H1 (cell line): ENCODE data around the gene ATAD3A. TPM values are rescaled to one million over a fixed set of nuclear protein-coding genes. Genes with fewer than 3 reads are reported as not detected.

Experiments
- CTCF ChIA-PET: fragments of 300-600 bp; sonication (Branson Sonifier 250); formaldehyde crosslinking; loops from one replicate; lab custom pipeline; 2021; ENCODE audit not compliant: partially characterized antibody; lab: Charles Lee
- POLR2A ChIA-PET: fragments of 300-600 bp; sonication (Branson Sonifier 250); formaldehyde crosslinking; loops from one replicate; lab custom pipeline; 2021; ENCODE audit warnings: inconsistent platforms; ENCODE audit not compliant: partially characterized antibody; lab: Charles Lee
- DNase-seq, 2 experiments: peaks; one replicate each; pipeline versions ENCODE4 v3.0.0 to v3.0.0-alpha.2; 2010 to 2022; ENCODE audit warnings: low spot score in 2 of 2, low read depth in 1 of 2, mixed read lengths in 1 of 2
- FAIRE-seq: peaks from 2 replicates; lab custom pipeline; 2011; peaks lifted over from hg19 to GRCh38; lab: Jason Lieb, UNC
- H2AFZ ChIP-seq: 2 replicates; pipeline ENCODE4 v1.8.1; 2012; ENCODE audit warnings: low read length, inconsistent platforms
- H2AK5ac ChIP-seq: 2 replicates; pipeline ENCODE4 v1.6.1; 2013; ENCODE audit warnings: low read depth, low read length
- H2BK120ac ChIP-seq: replicated peaks from 2 replicates; pipeline ENCODE3; 2013; ENCODE audit warnings: low read depth, low read length, inconsistent platforms
- H2BK12ac ChIP-seq: 2 replicates; pipeline ENCODE4 v1.6.1; 2013; ENCODE audit warnings: low read depth, low read length
- H2BK15ac ChIP-seq: 2 replicates; pipeline ENCODE4 v1.6.1; 2013; ENCODE audit warnings: low read length
- H2BK20ac ChIP-seq: 2 replicates; pipeline ENCODE4 v1.6.1; 2013; ENCODE audit warnings: low read length
- H2BK5ac ChIP-seq: 2 replicates; pipeline ENCODE4 v1.6.1; 2013; ENCODE audit warnings: low read depth, low read length
- H3K14ac ChIP-seq: 2 replicates; pipeline ENCODE4 v1.6.1; 2013; ENCODE audit warnings: inconsistent platforms; ENCODE audit not compliant: insufficient read length
- H3K18ac ChIP-seq: 2 replicates; pipeline ENCODE4 v1.6.1; 2013; ENCODE audit warnings: low read length; ENCODE audit errors: extremely low read depth
- H3K23ac ChIP-seq: 2 replicates; pipeline ENCODE4 v1.6.1; 2013; ENCODE audit warnings: inconsistent platforms; ENCODE audit not compliant: insufficient read length
- H3K23me2 ChIP-seq: 2 replicates; pipeline ENCODE4 v1.6.1; 2013; ENCODE audit warnings: low read depth, low read length
- H3K27ac ChIP-seq: 2 replicates; pipeline ENCODE4 v1.6.1; 2011; ENCODE audit warnings: low read depth, low read length, inconsistent platforms
- H3K27me3 ChIP-seq, 4 experiments: replicated peaks in 1 of 4; 1 replicate in 1 of 4; 2 replicates in 3 of 4; pipeline versions ENCODE4 v1.6.1 to v1.8.1; 2011 to 2013; ENCODE audit warnings: low read length in 3 of 4, mild to moderate bottlenecking in 3 of 4, inconsistent platforms in 2 of 4, mixed read lengths in 2 of 4, moderate library complexity in 1 of 4; ENCODE audit not compliant: control insufficient read depth in 3 of 4, insufficient read depth in 3 of 4; ENCODE audit errors: extremely low read depth in 1 of 4
- H3K36me3 ChIP-seq, 4 experiments: 2 replicates each; pipeline versions ENCODE4 v1.6.1 to v1.8.1; 2011 to 2013; ENCODE audit warnings: mild to moderate bottlenecking in 4 of 4, low read length in 3 of 4, moderate library complexity in 2 of 4, control low read depth in 1 of 4, inconsistent platforms in 1 of 4; ENCODE audit not compliant: insufficient read depth in 4 of 4, control insufficient read depth in 2 of 4
- H3K4ac ChIP-seq: replicated peaks from 2 replicates; pipeline ENCODE3; 2013; ENCODE audit warnings: low read length, low read depth, mixed read lengths, inconsistent platforms; ENCODE audit not compliant: insufficient read length
- H3K4me1 ChIP-seq, 4 experiments: replicated peaks in 1 of 4; 1 replicate in 1 of 4; 2 replicates in 3 of 4; pipeline versions ENCODE4 v1.6.1 to v1.8.1; 2011 to 2013; ENCODE audit warnings: low read length in 3 of 4, inconsistent platforms in 2 of 4, mixed read lengths in 1 of 4; ENCODE audit not compliant: insufficient read depth in 4 of 4, control insufficient read depth in 3 of 4
- H3K4me2 ChIP-seq, 2 experiments: 2 replicates each; pipeline versions ENCODE4 v1.6.1 to v1.8.1; 2011 to 2013; ENCODE audit warnings: low read depth in 2 of 2, low read length in 2 of 2, control low read depth in 1 of 2, inconsistent platforms in 1 of 2, mild to moderate bottlenecking in 1 of 2; ENCODE audit not compliant: insufficient read depth in 1 of 2
- H3K4me3 ChIP-seq, 4 experiments: fragments of 200-600, 300-600 bp in 1 of 4; sonication (generic), shearing (Covaris generic), sonication (Bioruptor Twin) in 1 of 4; 2 replicates each; pipeline versions ENCODE4 v1.5.1 to v1.8.1; 2011 to 2016; ENCODE audit warnings: low read length in 4 of 4, low read depth in 3 of 4, control low read depth in 2 of 4, inconsistent platforms in 2 of 4, mild to moderate bottlenecking in 2 of 4, mixed read lengths in 1 of 4, moderate library complexity in 1 of 4; ENCODE audit not compliant: insufficient read depth in 2 of 4; ENCODE audit errors: extremely low read depth in 1 of 4
- H3K56ac ChIP-seq: replicated peaks from 2 replicates; pipeline ENCODE3; 2013; ENCODE audit warnings: low read depth, mild to moderate bottlenecking, mixed read lengths, low read length, inconsistent platforms; ENCODE audit not compliant: insufficient read length
- H3K79me1 ChIP-seq: 2 replicates; pipeline ENCODE4 v1.6.1; 2013; ENCODE audit warnings: low read depth, low read length, control low read depth
- H3K79me2 ChIP-seq, 2 experiments: 2 replicates each; pipeline versions ENCODE4 v1.6.1 to v1.8.1; 2012 to 2013; ENCODE audit warnings: low read length in 2 of 2, mild to moderate bottlenecking in 2 of 2, inconsistent platforms in 1 of 2; ENCODE audit not compliant: insufficient read depth in 2 of 2, control insufficient read depth in 1 of 2
- H3K9ac ChIP-seq, 4 experiments: replicated peaks in 1 of 4; 1 replicate in 1 of 4; 2 replicates in 3 of 4; pipeline versions ENCODE4 v1.6.1 to v1.8.1; 2011 to 2013; ENCODE audit warnings: low read depth in 3 of 4, low read length in 3 of 4, control low read depth in 2 of 4, mild to moderate bottlenecking in 2 of 4, moderate library complexity in 2 of 4, inconsistent platforms in 1 of 4; ENCODE audit errors: extremely low read depth in 1 of 4
- H3K9me3 ChIP-seq, 2 experiments: 2 replicates each; pipeline versions ENCODE4 v1.6.1 to v1.8.1; 2012 to 2013; ENCODE audit warnings: mild to moderate bottlenecking in 2 of 2, moderate library complexity in 2 of 2, control low read depth in 1 of 2, inconsistent platforms in 1 of 2, low read depth in 1 of 2, low read length in 1 of 2, mixed read lengths in 1 of 2; ENCODE audit not compliant: insufficient read depth in 2 of 2
- H4K20me1 ChIP-seq, 2 experiments: replicated peaks in 1 of 2; 2 replicates each; pipeline versions ENCODE3 to v1.8.1; 2011 to 2013; ENCODE audit warnings: inconsistent platforms in 2 of 2, low read length in 2 of 2, mild to moderate bottlenecking in 1 of 2; ENCODE audit not compliant: insufficient read depth in 2 of 2, control insufficient read depth in 1 of 2
- H4K5ac ChIP-seq: 2 replicates; pipeline ENCODE4 v1.6.1; 2013; ENCODE audit warnings: low read length, low read depth, mixed read lengths, inconsistent platforms; ENCODE audit not compliant: insufficient read length
- H4K8ac ChIP-seq: 2 replicates; pipeline ENCODE4 v1.8.0; 2013; ENCODE audit warnings: mild to moderate bottlenecking, moderate library complexity, low read length, inconsistent platforms; ENCODE audit not compliant: insufficient read depth; ENCODE audit errors: extremely low read depth
- H4K91ac ChIP-seq: replicated peaks from 2 replicates; pipeline ENCODE3; 2013; ENCODE audit warnings: low read length, mixed read lengths, inconsistent platforms; ENCODE audit not compliant: insufficient read length
- ASH2L ChIP-seq: fragments of 200-600, 300-600 bp; sonication (generic); IDR thresholded peaks from one replicate; pipeline ENCODE4 v1.7.1; 2017; ENCODE audit warnings: low read length
- CEBPB ChIP-seq: IDR thresholded peaks from 2 replicates; pipeline ENCODE4 v1.6.1; 2012; ENCODE audit warnings: low read depth, low read length
- EGR1 ChIP-seq: IDR thresholded peaks from 2 replicates; pipeline ENCODE4 v1.6.1; 2011; ENCODE audit warnings: low read depth, low read length, borderline replicate concordance
- JUND ChIP-seq: IDR thresholded peaks from 2 replicates; pipeline ENCODE4 v1.6.1; 2011; ENCODE audit warnings: mild to moderate bottlenecking, improper control_type of control experiment, low read length
- NANOG ChIP-seq: IDR thresholded peaks from 2 replicates; pipeline ENCODE4 v1.6.1; 2011; ENCODE audit warnings: low read length, low read depth, mild to moderate bottlenecking, inconsistent platforms; ENCODE audit not compliant: insufficient read depth, poor library complexity, severe bottlenecking
- PHF8 ChIP-seq: fragments of 200-600 bp; sonication (generic); conservative IDR thresholded peaks from 2 replicates; pipeline ENCODE4 v1.7.1; 2012; ENCODE audit warnings: low read depth, mild to moderate bottlenecking, inconsistent platforms, low read length, moderate library complexity
- SP2 ChIP-seq: IDR thresholded peaks from 2 replicates; pipeline ENCODE4 v1.6.1; 2012; ENCODE audit warnings: mild to moderate bottlenecking, low read length, inconsistent platforms
- ZNF274 ChIP-seq: IDR thresholded peaks from 2 replicates; pipeline ENCODE4 v1.7.0; 2012; ENCODE audit warnings: low read length, borderline replicate concordance; ENCODE audit errors: extremely low read depth
- WGBS, 2 experiments: shearing (Covaris generic) in 1 of 2; methylation state at CpG; one replicate each; pipeline versions ENCODE4 v1.1.6 to v1.1.7; 2013 to 2015; ENCODE audit warnings: low lambda C conversion rate in 2 of 2, mixed read lengths in 2 of 2, inconsistent platforms in 1 of 2, low coverage in 1 of 2, missing lambda C conversion rate in 1 of 2; ENCODE audit not compliant: insufficient replicate concordance in 2 of 2, insufficient coverage in 1 of 2, insufficient read length in 1 of 2; ENCODE audit errors: extremely low coverage in 1 of 2, missing lambda C conversion rate in 1 of 2; 5-methylcytosine and 5-hydroxymethylcytosine counted together
- polyA plus RNA-seq, 7 experiments: library from polyadenylated mRNA; depleted of rRNA in 3 of 7; stranded (reverse) in 5 of 7; unstranded in 2 of 7; fragments of >200 nt in 5 of 7; fragments of 200-250 nt in 2 of 7; gene quantifications; 1 replicate in 5 of 7; 2 replicates in 1 of 7; 4 replicates in 1 of 7; pipeline versions ENCODE4 v1.2.1 to v1.2.3, GENCODE V29; 2011 to 2013; ENCODE audit warnings: missing spikeins in 2 of 7, mixed read lengths in 2 of 7
- total RNA-seq: library from RNA; stranded (reverse); fragmentation: NEBNext Ultra II Directional; extraction: Animal tissue kit (Norgen Biotek cat#: 25700); gene quantifications from 2 replicates; pipeline ENCODE4 v1.2.1, GENCODE V29; 2021
- TF ChIP-seq, protein P1 (sequence below): IDR thresholded peaks from 2 replicates; pipeline ENCODE4 v1.6.1; 2012; ENCODE audit warnings: inconsistent platforms
- TF ChIP-seq, protein P2 (sequence below): IDR thresholded peaks from 2 replicates; pipeline ENCODE4 v1.6.1; 2012; ENCODE audit warnings: inconsistent platforms

ATAD3A gene
- total and polyA plus RNA-seq, 2 of the 8 experiments (the other 6 are each of a cell fraction or from before 2014, with no cell fraction given) = 28.3 to 64.7 TPM

DNA sequence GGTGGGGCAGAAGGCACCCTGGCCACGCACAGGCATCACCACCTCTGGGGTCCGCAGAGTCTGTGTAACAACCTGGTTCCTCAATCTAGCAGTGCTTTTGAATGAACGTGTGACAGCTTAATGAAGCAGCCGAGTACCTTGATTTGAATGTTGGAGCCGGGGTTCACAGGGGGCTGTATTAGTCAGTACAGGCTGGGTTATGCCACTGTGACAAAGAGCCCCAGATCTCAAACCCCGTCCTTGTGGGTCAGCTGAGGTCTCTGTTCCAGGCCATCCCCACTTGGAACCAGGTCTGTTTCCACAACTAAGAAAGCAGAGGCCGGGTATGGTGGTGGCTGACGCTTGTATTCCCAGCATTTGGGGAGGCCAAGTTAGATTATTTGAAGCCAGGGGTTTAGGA lies 18.0 kb downstream of the ATAD3A start:
- ChIA-PET CTCF (interaction anchor here (1.5 kb wide), 1 partner anchor 25 kb away, joined by 3 read pairs; no protein-coding TSS in a partner anchor), POLR2A (interaction anchor here (0.6 to 1.7 kb wide), 5 partner anchors 9 to 92 kb away, joined by 3 to 9 read pairs (median 4); partner anchors contain the start of gene ATAD3A)
- H2BK12ac ChIP-seq = no peak overlapping the region
- no peak overlapping the region for H3K4me2 ChIP-seq
- H3K23me2 ChIP-seq = no peaks in the 10 kb centered on the region
- no peak overlapping the region for H4K5ac ChIP-seq
- H2AK5ac ChIP-seq = no peak overlapping the region
- H3K4me1 ChIP-seq = no peaks in the 10 kb centered on the region
- H3K4me3 ChIP-seq = no peak overlapping the region
- no peak overlapping the region for H2BK5ac ChIP-seq
- WGBS, 2 experiments = 96% methylated on average over 8 of the region's 8 CpGs; no CpG with 5 or more reads in 1 of the 2 experiments
- H3K23ac ChIP-seq = no peak overlapping the region
- H2BK20ac ChIP-seq = no peak overlapping the region
- DNase-seq (no peak), FAIRE-seq (no peak)
- H3K56ac ChIP-seq = no peak overlapping the region
- peaks cover 4 to 30% (median 10%) of the 10 kb centered on the region in 4 experiments; a peak in 4 of 8 replicates for H3K36me3 ChIP-seq
- H2BK15ac ChIP-seq = no peak overlapping the region
- H3K79me2 ChIP-seq = no peaks in the 10 kb centered on the region
- no peak overlapping the region for H3K18ac ChIP-seq
- no peak overlapping the region for H4K8ac ChIP-seq
- no peaks in the 10 kb centered on the region for H3K79me1 ChIP-seq
- no peak overlapping the region for H2AFZ ChIP-seq
- no peak overlapping the region for H3K9ac ChIP-seq
- no peak overlapping the region for H3K27ac ChIP-seq
- H2BK120ac ChIP-seq = no peak overlapping the region
- H3K9me3 ChIP-seq = peaks cover 3 to 5% of the 10 kb centered on the region in 2 experiments; a peak in 1 of 4 replicates
- no peak overlapping the region for H3K14ac ChIP-seq
- no peaks in the 10 kb centered on the region for H3K27me3 ChIP-seq
- H4K91ac ChIP-seq = no peak overlapping the region
- H3K4ac ChIP-seq = no peak overlapping the region
- peaks cover 0 to 1% of the 10 kb centered on the region in 2 experiments for H4K20me1 ChIP-seq
- TF ChIP-seq SP2 (no peak), ASH2L (no peak), PHF8 (no peak), JUND (no peak), EGR1 (no peak), NANOG (no peak), ZNF274 (no peak), CEBPB (no peak)
- TF ChIP-seq, protein P1, sequence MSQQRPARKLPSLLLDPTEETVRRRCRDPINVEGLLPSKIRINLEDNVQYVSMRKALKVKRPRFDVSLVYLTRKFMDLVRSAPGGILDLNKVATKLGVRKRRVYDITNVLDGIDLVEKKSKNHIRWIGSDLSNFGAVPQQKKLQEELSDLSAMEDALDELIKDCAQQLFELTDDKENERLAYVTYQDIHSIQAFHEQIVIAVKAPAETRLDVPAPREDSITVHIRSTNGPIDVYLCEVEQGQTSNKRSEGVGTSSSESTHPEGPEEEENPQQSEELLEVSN = no peak
- TF ChIP-seq, protein P2, sequence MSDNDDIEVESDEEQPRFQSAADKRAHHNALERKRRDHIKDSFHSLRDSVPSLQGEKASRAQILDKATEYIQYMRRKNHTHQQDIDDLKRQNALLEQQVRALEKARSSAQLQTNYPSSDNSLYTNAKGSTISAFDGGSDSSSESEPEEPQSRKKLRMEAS = no peak
